ENCODE results near the gene IGSF3.
"Not testable (repeated sequence)": the region's sequence is repeated elsewhere in the genome, so short reads cannot be mapped to it uniquely, and the experiment has no call there.

IGSF3 gene

DNA sequence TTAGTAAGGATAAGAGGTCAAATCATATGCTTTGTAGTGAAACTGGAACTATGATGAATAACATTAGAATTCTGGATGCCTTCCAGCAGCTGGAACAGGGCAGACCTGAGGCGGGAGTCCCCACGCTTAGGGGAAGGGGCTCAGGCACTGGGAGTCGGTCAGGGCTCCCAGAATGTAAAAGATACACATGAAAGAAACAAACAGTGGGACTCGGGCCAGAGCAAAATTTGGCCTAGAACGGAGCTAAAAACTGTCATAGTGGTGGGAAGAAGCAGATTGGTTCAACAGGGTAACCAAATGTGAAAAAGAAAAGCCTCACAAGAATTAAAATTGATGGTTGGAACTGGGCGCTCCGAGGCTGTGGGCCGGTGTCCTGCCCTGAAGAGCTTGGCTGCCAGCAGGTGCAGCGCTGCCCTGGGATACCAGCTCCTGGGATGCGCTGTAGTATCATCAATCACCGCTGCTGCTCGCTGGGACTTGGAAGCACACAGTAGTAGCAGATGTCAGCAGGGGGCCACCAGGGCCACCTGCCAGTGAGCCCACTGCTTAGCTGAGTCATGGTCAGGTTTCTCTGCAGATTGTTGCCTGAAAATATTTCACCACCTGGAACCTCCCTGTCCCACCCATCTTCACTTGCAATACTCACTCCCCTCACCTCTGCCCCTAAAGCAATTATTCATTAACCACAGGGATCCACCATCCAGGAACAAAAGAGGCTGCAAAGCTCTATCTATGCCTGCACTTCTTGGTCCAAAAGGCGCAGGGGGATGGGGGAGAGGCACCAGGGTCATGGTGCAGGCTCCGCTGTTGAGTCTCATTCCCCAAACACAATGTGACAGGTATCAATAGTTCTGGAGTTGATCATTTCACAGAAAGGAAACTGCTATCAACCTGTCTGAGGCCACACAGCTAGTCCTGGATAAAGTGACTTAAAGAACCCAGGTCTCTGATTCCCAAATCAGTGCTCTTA is 24.9 kb downstream of the IGSF3 start:
- H3K4me3 ChIP-seq (ENCODE audit: low read length); H3K9ac ChIP-seq (ENCODE audit: low read depth, low read length); H3K27ac ChIP-seq (ENCODE audit: low read length); H3K36me3 ChIP-seq (ENCODE audit: insufficient read depth, low read depth, low read length); H3K9me3 ChIP-seq (ENCODE audit: insufficient read depth, low read depth, low read length); H3K27me3 ChIP-seq (ENCODE audit: insufficient read depth, low read length): not testable (repeated sequence)
- H3K4me1 ChIP-seq (ENCODE audit: insufficient read depth, low read length): peaks cover 22% of the 10 kb centered on the region

GRCh38 chr1:116637583-116637982 is 29.9 kb downstream of the IGSF3 start:
- not testable (repeated sequence) for H3K9ac ChIP-seq (ENCODE audit: low read depth, low read length); H3K4me3 ChIP-seq (ENCODE audit: low read length); H3K4me1 ChIP-seq (ENCODE audit: insufficient read depth, low read length); H3K9me3 ChIP-seq (ENCODE audit: insufficient read depth, low read depth, low read length); H3K27ac ChIP-seq (ENCODE audit: low read length); H3K27me3 ChIP-seq (ENCODE audit: insufficient read depth, low read length); H3K36me3 ChIP-seq (ENCODE audit: insufficient read depth, low read depth, low read length)

GRCh38 chr1:116636584-116636983 is 30.9 kb downstream of the IGSF3 start:
- H3K4me3 ChIP-seq (ENCODE audit: low read length); H3K36me3 ChIP-seq (ENCODE audit: insufficient read depth, low read depth, low read length); H3K27me3 ChIP-seq (ENCODE audit: insufficient read depth, low read length); H3K9me3 ChIP-seq (ENCODE audit: insufficient read depth, low read depth, low read length); H3K4me1 ChIP-seq (ENCODE audit: insufficient read depth, low read length); H3K27ac ChIP-seq (ENCODE audit: low read length); H3K9ac ChIP-seq (ENCODE audit: low read depth, low read length): not testable (repeated sequence)

DNA sequence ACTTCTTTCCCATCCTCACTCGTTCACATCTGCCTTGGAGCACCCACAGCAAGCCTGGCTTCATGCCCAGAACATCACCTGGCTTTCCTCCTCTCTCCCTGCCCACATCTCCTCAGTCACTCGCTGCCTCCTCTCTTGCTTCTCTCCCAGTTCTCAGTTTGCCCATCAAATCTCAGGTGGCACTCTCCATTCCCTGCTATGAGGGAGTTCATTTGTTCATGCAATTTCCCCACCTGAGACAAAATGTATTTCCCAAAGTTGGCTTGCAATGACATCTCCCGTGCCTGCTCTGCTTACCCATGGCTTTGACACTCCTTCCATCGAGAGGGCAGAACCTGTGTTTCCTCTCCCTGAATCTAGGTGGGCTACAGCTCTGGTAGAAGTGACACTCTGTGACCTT is 33.1 kb downstream of the IGSF3 start:
- not testable (repeated sequence) for H3K9ac ChIP-seq (ENCODE audit: low read depth, low read length); H3K4me1 ChIP-seq (ENCODE audit: insufficient read depth, low read length); H3K27me3 ChIP-seq (ENCODE audit: insufficient read depth, low read length); H3K27ac ChIP-seq (ENCODE audit: low read length); H3K9me3 ChIP-seq (ENCODE audit: insufficient read depth, low read depth, low read length); H3K4me3 ChIP-seq (ENCODE audit: low read length); H3K36me3 ChIP-seq (ENCODE audit: insufficient read depth, low read depth, low read length)

DNA sequence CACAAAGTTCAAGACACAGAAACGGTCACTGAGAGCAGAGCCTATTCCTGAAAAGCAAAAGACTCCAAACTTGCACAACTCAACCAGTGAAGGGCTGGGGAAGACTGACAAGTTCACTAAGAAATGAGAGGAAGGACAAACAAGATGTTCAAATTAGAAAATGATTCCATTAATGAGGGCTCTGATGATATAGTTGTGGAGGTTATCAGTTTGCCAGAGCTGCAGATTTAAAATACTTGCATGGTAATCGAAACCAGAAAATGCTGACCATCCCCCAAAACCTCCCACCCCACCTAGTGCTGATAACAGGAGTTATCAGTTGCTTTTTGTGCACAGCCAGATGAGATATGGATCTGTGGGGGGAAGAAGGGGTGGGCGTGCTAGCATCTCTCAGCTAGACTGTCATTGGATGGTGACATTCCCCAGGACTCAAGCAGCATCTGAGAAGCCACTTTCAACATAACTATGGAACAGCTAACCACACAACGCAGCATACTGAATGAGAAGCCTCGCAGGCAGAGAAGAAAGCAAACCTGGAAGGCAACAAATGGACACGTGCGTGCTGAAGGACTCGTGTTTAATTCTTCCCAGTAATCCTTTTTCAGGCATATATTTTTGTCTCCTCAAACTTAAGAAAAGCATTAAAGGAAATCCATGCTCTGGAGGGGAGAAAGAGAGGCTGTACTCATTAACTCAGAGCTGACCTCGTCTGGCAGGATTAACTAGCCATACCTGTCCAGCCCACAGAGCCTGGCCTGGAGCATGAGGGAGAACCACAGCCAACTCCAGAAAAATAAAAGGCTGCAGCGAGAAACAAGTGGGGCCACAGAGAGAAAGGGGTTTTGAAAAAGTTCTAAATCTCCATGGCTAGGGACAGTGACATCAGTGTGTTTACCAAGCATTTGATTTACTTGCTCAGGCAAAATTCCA is 35.3 kb downstream of the IGSF3 start:
- not testable (repeated sequence) for H3K36me3 ChIP-seq (ENCODE audit: insufficient read depth, low read depth, low read length); H3K9ac ChIP-seq (ENCODE audit: low read depth, low read length); H3K27ac ChIP-seq (ENCODE audit: low read length); H3K4me3 ChIP-seq (ENCODE audit: low read length); H3K27me3 ChIP-seq (ENCODE audit: insufficient read depth, low read length); H3K9me3 ChIP-seq (ENCODE audit: insufficient read depth, low read depth, low read length); H3K4me1 ChIP-seq (ENCODE audit: insufficient read depth, low read length)

DNA sequence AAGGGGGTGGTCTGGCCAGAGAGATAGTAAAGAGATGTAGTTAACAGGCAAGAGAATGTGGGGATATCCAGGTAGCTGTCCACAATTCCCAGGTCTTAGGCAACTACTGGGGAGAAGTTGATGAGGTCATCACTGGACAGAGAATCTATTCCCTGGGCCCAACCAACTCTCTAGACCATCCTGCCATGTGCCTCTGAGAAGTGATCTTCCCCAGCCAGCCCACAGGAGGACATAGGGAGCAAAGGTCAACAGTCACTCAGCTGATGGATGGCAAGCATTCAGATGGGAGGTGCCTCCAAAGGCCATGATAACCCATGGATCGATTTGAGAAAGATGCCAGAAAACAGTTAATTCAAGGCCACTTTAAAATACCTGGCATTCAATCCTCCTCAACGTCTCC is 36.0 kb downstream of the IGSF3 start:
- H3K9ac ChIP-seq (ENCODE audit: low read depth, low read length); H3K36me3 ChIP-seq (ENCODE audit: insufficient read depth, low read depth, low read length); H3K27ac ChIP-seq (ENCODE audit: low read length); H3K9me3 ChIP-seq (ENCODE audit: insufficient read depth, low read depth, low read length); H3K4me3 ChIP-seq (ENCODE audit: low read length); H3K27me3 ChIP-seq (ENCODE audit: insufficient read depth, low read length); H3K4me1 ChIP-seq (ENCODE audit: insufficient read depth, low read length): not testable (repeated sequence)

DNA sequence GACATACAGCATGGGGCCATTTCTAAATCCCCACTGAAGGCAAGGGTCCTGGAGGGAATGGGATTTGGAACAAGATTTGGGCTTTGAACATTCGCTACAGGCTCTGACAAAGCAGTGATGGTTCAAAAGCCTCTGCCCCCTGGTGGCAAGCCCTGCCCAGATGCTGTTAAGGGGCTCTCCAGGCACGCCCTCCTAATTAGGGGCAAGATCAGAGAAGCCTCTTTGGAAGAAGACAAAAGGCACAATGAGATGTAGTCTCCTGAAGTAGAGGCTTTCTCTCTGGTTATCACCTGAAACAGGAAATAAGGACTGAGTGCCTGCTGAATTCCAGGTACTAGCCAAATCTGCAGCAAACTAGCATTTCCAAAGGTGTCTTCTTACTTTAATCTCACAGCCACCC is 37.5 kb downstream of the IGSF3 start:
- H3K36me3 ChIP-seq (ENCODE audit: insufficient read depth, low read depth, low read length); H3K27ac ChIP-seq (ENCODE audit: low read length); H3K9me3 ChIP-seq (ENCODE audit: insufficient read depth, low read depth, low read length); H3K9ac ChIP-seq (ENCODE audit: low read depth, low read length); H3K27me3 ChIP-seq (ENCODE audit: insufficient read depth, low read length); H3K4me3 ChIP-seq (ENCODE audit: low read length); H3K4me1 ChIP-seq (ENCODE audit: insufficient read depth, low read length): not testable (repeated sequence)

- H3K9me3 ChIP-seq (ENCODE audit: insufficient read depth, low read depth, low read length); H3K9ac ChIP-seq (ENCODE audit: low read depth, low read length); H3K27ac ChIP-seq (ENCODE audit: low read length); H3K4me3 ChIP-seq (ENCODE audit: low read length); H3K27me3 ChIP-seq (ENCODE audit: insufficient read depth, low read length); H3K36me3 ChIP-seq (ENCODE audit: insufficient read depth, low read depth, low read length); H3K4me1 ChIP-seq (ENCODE audit: insufficient read depth, low read length): not testable (repeated sequence)
Measured at GRCh38 chr1:116629441-116629840, 38.1 kb downstream of the IGSF3 start.

DNA sequence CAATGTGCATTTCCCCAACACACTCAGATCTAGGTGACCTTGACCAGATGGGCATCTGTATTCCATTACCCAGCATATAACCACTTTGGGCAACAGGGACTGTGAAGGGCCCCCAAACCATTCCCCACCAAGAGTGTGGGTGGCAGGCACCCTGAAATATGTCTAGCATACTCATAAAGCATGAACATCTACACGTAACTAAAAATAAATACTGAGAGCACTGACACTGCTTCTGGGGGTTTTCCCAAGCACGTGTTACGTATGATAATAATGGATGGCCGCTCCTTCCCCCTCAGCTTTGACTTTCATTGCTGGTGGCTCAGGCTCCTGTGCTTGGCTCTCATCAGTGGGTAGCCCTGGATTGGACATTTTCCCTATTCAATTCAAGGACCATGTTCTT is 39.1 kb downstream of the IGSF3 start:
- Histone ChIP-seq H3K36me3 (ENCODE audit: insufficient read depth, low read depth, low read length) (no peaks in the 10 kb centered on the region), H3K9me3 (ENCODE audit: insufficient read depth, low read depth, low read length) (no peaks in the 10 kb centered on the region), H3K9ac (ENCODE audit: low read depth, low read length) (no peak overlapping the region), H3K27me3 (ENCODE audit: insufficient read depth, low read length) (no peaks in the 10 kb centered on the region), H3K4me1 (ENCODE audit: insufficient read depth, low read length) (peaks cover 6% of the 10 kb centered on the region; the same call in 1 of the 2 replicates), H3K27ac (ENCODE audit: low read length) (no peak overlapping the region), H3K4me3 (ENCODE audit: low read length) (no peak overlapping the region)

- H3K27me3 ChIP-seq (ENCODE audit: insufficient read depth, low read length); H3K36me3 ChIP-seq (ENCODE audit: insufficient read depth, low read depth, low read length); H3K27ac ChIP-seq (ENCODE audit: low read length); H3K9me3 ChIP-seq (ENCODE audit: insufficient read depth, low read depth, low read length); H3K4me3 ChIP-seq (ENCODE audit: low read length); H3K9ac ChIP-seq (ENCODE audit: low read depth, low read length); H3K4me1 ChIP-seq (ENCODE audit: insufficient read depth, low read length): not testable (repeated sequence)
Measured at GRCh38 chr1:116627357-116627756, 40.2 kb downstream of the IGSF3 start.

DNA sequence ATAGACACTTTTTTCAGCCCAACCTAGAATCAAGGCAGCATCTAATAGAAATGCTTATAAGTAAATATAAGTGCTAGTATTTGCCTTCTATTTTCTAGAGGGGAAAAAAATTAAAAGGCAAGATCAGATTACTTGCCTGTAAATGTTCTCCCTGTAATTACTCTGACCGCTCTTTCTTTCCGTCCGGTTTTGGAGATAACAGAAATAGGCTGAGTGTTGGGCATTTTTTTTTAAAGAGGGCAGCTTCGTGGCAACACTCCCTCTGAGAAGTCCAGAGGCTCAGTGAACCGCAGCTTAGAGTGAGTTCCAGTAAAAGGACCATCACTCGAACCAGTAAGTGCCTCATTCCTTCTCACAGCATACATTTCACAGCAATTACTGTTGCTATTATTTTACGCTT is 40.6 kb downstream of the IGSF3 start:
- not testable (repeated sequence) for H3K36me3 ChIP-seq (ENCODE audit: insufficient read depth, low read depth, low read length); H3K9ac ChIP-seq (ENCODE audit: low read depth, low read length); H3K27ac ChIP-seq (ENCODE audit: low read length); H3K4me3 ChIP-seq (ENCODE audit: low read length); H3K27me3 ChIP-seq (ENCODE audit: insufficient read depth, low read length); H3K4me1 ChIP-seq (ENCODE audit: insufficient read depth, low read length); H3K9me3 ChIP-seq (ENCODE audit: insufficient read depth, low read depth, low read length)

DNA sequence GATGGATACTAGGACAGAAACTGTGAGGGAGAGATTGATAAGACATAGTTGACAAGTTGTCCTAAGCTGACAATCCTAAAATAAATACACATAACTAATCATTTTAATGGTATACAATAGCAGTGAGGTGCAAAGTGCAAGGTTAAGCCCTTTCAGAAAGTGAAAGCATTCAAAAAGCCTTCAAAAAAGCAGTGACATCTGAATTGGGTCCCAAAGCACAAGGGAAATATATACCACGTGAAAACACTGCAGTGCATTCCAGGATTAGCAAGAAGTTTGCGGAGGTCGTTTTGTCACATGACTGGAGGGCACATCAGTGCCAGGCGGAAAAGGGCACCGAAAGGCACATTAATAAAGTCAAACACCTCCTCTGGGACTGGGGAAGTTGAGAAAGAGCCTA is 42.4 kb downstream of the IGSF3 start:
- H3K9ac ChIP-seq (ENCODE audit: low read depth, low read length); H3K4me1 ChIP-seq (ENCODE audit: insufficient read depth, low read length); H3K4me3 ChIP-seq (ENCODE audit: low read length); H3K27me3 ChIP-seq (ENCODE audit: insufficient read depth, low read length); H3K27ac ChIP-seq (ENCODE audit: low read length); H3K36me3 ChIP-seq (ENCODE audit: insufficient read depth, low read depth, low read length); H3K9me3 ChIP-seq (ENCODE audit: insufficient read depth, low read depth, low read length): not testable (repeated sequence)
